Osteoblast (primary cell): Measurements from ENCODE around the gene SYAP1. TPM values are rescaled to one million over a fixed set of nuclear protein-coding genes. Genes with fewer than 3 reads are reported as not detected.
A peak's percentile ranks its signal among the peaks of the same experiment; 100 is the strongest.
"Not testable (repeated sequence)": the region's sequence is repeated elsewhere in the genome, so short reads cannot be mapped to it uniquely, and the experiment has no call there.

ENCODE experiments used
- DNase-seq: peaks from one replicate; pipeline ENCODE4 v3.0.0; 2011; ENCODE audit warnings: low spot score, mixed read lengths; ENCODE audit not compliant: insufficient read length; ENCODE audit errors: missing footprints
- H2AFZ ChIP-seq: 2 replicates; pipeline ENCODE4 v1.6.0; 2011; ENCODE audit warnings: mild to moderate bottlenecking, low read length
- H3K27ac ChIP-seq: 2 replicates; pipeline ENCODE4 v1.5.1; 2011; ENCODE audit warnings: mild to moderate bottlenecking, low read depth, low read length, moderate library complexity
- H3K27me3 ChIP-seq: 2 replicates; pipeline ENCODE4 v1.6.0; 2012; ENCODE audit warnings: mild to moderate bottlenecking, control low read depth, inconsistent platforms, low read length, moderate library complexity; ENCODE audit not compliant: insufficient read depth
- H3K36me3 ChIP-seq: 2 replicates; pipeline ENCODE4 v1.5.1; 2011; ENCODE audit warnings: mild to moderate bottlenecking, low read length, control low read depth, moderate library complexity; ENCODE audit not compliant: insufficient read depth
- H3K4me1 ChIP-seq: 2 replicates; pipeline ENCODE4 v1.5.1; 2011; ENCODE audit warnings: mild to moderate bottlenecking, low read length, control low read depth, moderate library complexity; ENCODE audit not compliant: insufficient read depth
- H3K4me2 ChIP-seq: 2 replicates; pipeline ENCODE4 v1.6.0; 2011; ENCODE audit warnings: mild to moderate bottlenecking, low read length; ENCODE audit not compliant: insufficient read depth
- H3K4me3 ChIP-seq: fragments of 200-600 bp; sonication (generic); 3 replicates; pipeline ENCODE4 v1.5.1; 2012; ENCODE audit warnings: mild to moderate bottlenecking, low read length, inconsistent platforms; ENCODE audit not compliant: insufficient read depth
- H3K79me2 ChIP-seq: 2 replicates; pipeline ENCODE4 v1.6.0; 2012; ENCODE audit warnings: mild to moderate bottlenecking, low read length, control low read depth, inconsistent platforms; ENCODE audit not compliant: insufficient read depth
- H3K9me3 ChIP-seq: 2 replicates; pipeline ENCODE4 v1.5.1; 2011; ENCODE audit warnings: low read depth, low read length, control low read depth
- H4K20me1 ChIP-seq: 2 replicates; pipeline ENCODE4 v1.6.0; 2012; ENCODE audit warnings: mild to moderate bottlenecking, low read length, control low read depth; ENCODE audit not compliant: insufficient read depth
- CTCF ChIP-seq: IDR thresholded peaks from 2 replicates; pipeline ENCODE4 v1.5.1; 2011; ENCODE audit warnings: mild to moderate bottlenecking, low read depth, low read length, moderate library complexity; ENCODE audit errors: extremely low read depth
- total RNA-seq: library from RNA; depleted of rRNA; stranded (reverse); fragments of >200 nt; gene quantifications from 2 replicates; pipeline ENCODE4 v1.2.3, GENCODE V29; 2012

Gene SYAP1
- total RNA-seq, 1 donor = 25.7 TPM

- no peak overlapping the region for H2AFZ ChIP-seq
- H3K36me3 ChIP-seq = no peaks in the 10 kb centered on the region
- peaks cover 7% of the 10 kb centered on the region for H3K4me1 ChIP-seq
- H3K4me2 ChIP-seq = no peak overlapping the region
- no peaks in the 10 kb centered on the region for H3K9me3 ChIP-seq
- H3K4me3 ChIP-seq = no peak overlapping the region
- H3K79me2 ChIP-seq = peaks cover 19% of the 10 kb centered on the region
- H4K20me1 ChIP-seq = peaks cover 11% of the 10 kb centered on the region
- H3K27ac ChIP-seq = no peak overlapping the region
- no peaks in the 10 kb centered on the region for H3K27me3 ChIP-seq
- DNase-seq = no peak
- no peak for TF ChIP-seq CTCF
These were observed 64.0 kb downstream of the SYAP1 start for GRCh38 chrX:16783452-16783851.

- H3K4me2 ChIP-seq, DNase-seq, H3K27me3 ChIP-seq, H3K4me1 ChIP-seq, H2AFZ ChIP-seq, H3K27ac ChIP-seq, H3K9me3 ChIP-seq, H3K4me3 ChIP-seq, H3K36me3 ChIP-seq: not testable (repeated sequence)
- Histone ChIP-seq H4K20me1 (peaks cover 11% of the 10 kb centered on the region), H3K79me2 (peaks cover 27% of the 10 kb centered on the region)
These were observed 65.0 kb downstream of the SYAP1 start for GRCh38 chrX:16784440-16784839.

- no peaks in the 10 kb centered on the region for H3K36me3 ChIP-seq
- H3K79me2 ChIP-seq = peaks cover 33% of the 10 kb centered on the region
- TF ChIP-seq CTCF = no peak
- H4K20me1 ChIP-seq = peaks cover 11% of the 10 kb centered on the region
- H2AFZ ChIP-seq = peak overlapping the region; percentile 96
- peak; percentile 26 for DNase-seq
- peaks cover 7% of the 10 kb centered on the region for H3K4me1 ChIP-seq
- H3K9me3 ChIP-seq = no peaks in the 10 kb centered on the region
- H3K27ac ChIP-seq = peak overlapping the region; percentile 39
- H3K27me3 ChIP-seq = no peaks in the 10 kb centered on the region
- peak overlapping the region; percentile 87 for H3K4me3 ChIP-seq
- H3K4me2 ChIP-seq = peak overlapping the region; percentile 93
These were observed 66.1 kb downstream of the SYAP1 start for GRCh38 chrX:16785247-16786138.

GRCh38 chrX:16786139-16786790 lies 66.9 kb downstream of the SYAP1 start, which contains the start of gene TXLNG:
TXLNG (plus strand) TSS chrX:16786466; CDS start chrX:16786488, 22 bp downstream.
- H2AFZ ChIP-seq = peak within 1 kb of the TSS; percentile 96
- H3K27me3 ChIP-seq = no peaks in the 10 kb centered on the region
- H3K4me2 ChIP-seq = peak within 1 kb of the TSS; percentile 93
- peak within 1 kb of the TSS; percentile 87 for H3K4me3 ChIP-seq
- peaks cover 41% of the 10 kb centered on the region for H3K79me2 ChIP-seq
- TF ChIP-seq CTCF = no peak
- no peaks in the 10 kb centered on the region for H3K9me3 ChIP-seq
- H3K36me3 ChIP-seq = no peaks in the 10 kb centered on the region
- peak; percentile 99 for DNase-seq
- H3K27ac ChIP-seq = peak within 1 kb of the TSS; percentile 69
- peaks cover 7% of the 10 kb centered on the region for H3K4me1 ChIP-seq
- peaks cover 11% of the 10 kb centered on the region for H4K20me1 ChIP-seq
